WTC11 (cell line): ENCODE results near the gene FAM216B. TPM values are rescaled to one million over a fixed set of nuclear protein-coding genes. Genes with fewer than 3 reads are reported as not detected.

Experiments
- ATAC-seq: fragments of 200-7000 bp; cut with Tn5 transposase; 2 replicates; pipeline ENCODE4 v1.10.0; 2021; ENCODE audit warnings: mild to moderate bottlenecking, moderate library complexity
- CTCF ChIA-PET: fragments of 300-600 bp; sonication (Branson Sonifier 250); formaldehyde crosslinking; loops from one replicate; lab custom pipeline; 2021; ENCODE audit warnings: antibody characterized with exemption; lab: Charles Lee
- POLR2A ChIA-PET: fragments of 350-600 bp; sonication (Branson Sonifier 250); formaldehyde crosslinking; loops from one replicate; lab custom pipeline; 2021; ENCODE audit warnings: antibody characterized with exemption; lab: Charles Lee
- DNase-seq: peaks from one replicate; pipeline ENCODE4 v3.0.0; 2021; ENCODE audit warnings: low spot score
- H3K27ac Mint-ChIP-seq: 2 replicates; pipeline ENCODE4 v1.8.0; 2021; ENCODE audit warnings: mixed read lengths
- H3K27me3 Mint-ChIP-seq: 2 replicates; pipeline ENCODE4 v1.8.0; 2021; ENCODE audit warnings: low read depth, mild to moderate bottlenecking, moderate library complexity, mixed read lengths
- H3K36me3 Mint-ChIP-seq: 2 replicates; pipeline ENCODE4 v1.8.0; 2021; ENCODE audit warnings: mixed read lengths
- H3K4me1 Mint-ChIP-seq: 2 replicates; pipeline ENCODE4 v1.8.0; 2022; ENCODE audit warnings: mixed read lengths
- H3K4me3 Mint-ChIP-seq: 2 replicates; pipeline ENCODE4 v1.8.0; 2021; ENCODE audit warnings: mild to moderate bottlenecking, moderate library complexity, mixed read lengths
- H3K9me3 Mint-ChIP-seq: 2 replicates; pipeline ENCODE4 v1.8.0; 2021; ENCODE audit warnings: mixed read lengths
- FOXJ3 ChIP-seq: sonication (generic); formaldehyde crosslinking; IDR thresholded peaks from 2 replicates; pipeline ENCODE4 v1.9.0; 2021; ENCODE audit warnings: missing genetic modification reagents, mild to moderate bottlenecking, borderline replicate concordance
- GTF2I ChIP-seq: fragments of 250-450 bp; sonication (Bioruptor Pico); conservative IDR thresholded peaks from 2 replicates; pipeline ENCODE4 v1.4.0; 2021; ENCODE audit warnings: mild to moderate bottlenecking
- IRF1 ChIP-seq: sonication (generic); formaldehyde crosslinking; IDR thresholded peaks from 2 replicates; pipeline ENCODE4 v1.8.0; 2023; ENCODE audit warnings: missing genetic modification reagents
- IRF2 ChIP-seq: sonication (generic); formaldehyde crosslinking; IDR thresholded peaks from 2 replicates; pipeline ENCODE4 v1.8.0; 2022; ENCODE audit warnings: low read depth, missing genetic modification reagents, borderline replicate concordance
- JUN ChIP-seq: sonication (generic); formaldehyde crosslinking; IDR thresholded peaks from 2 replicates; pipeline ENCODE4 v1.8.0; 2023; ENCODE audit warnings: mild to moderate bottlenecking, missing genetic modification reagents
- KAT7 ChIP-seq: sonication (generic); formaldehyde crosslinking; IDR thresholded peaks from 2 replicates; pipeline ENCODE4 v1.8.1; 2023; ENCODE audit warnings: missing genetic modification reagents, mild to moderate bottlenecking, borderline replicate concordance
- MXD4 ChIP-seq: fragments of 250-450 bp; sonication (Bioruptor Pico); IDR thresholded peaks from 2 replicates; pipeline ENCODE4 v1.8.0; 2021; ENCODE audit warnings: mild to moderate bottlenecking, moderate library complexity, borderline replicate concordance
- NFATC4 ChIP-seq: fragments of 250-450 bp; sonication (Bioruptor Pico); IDR thresholded peaks from 2 replicates; pipeline ENCODE4 v1.9.0; 2021; ENCODE audit warnings: mild to moderate bottlenecking
- NFE2L1 ChIP-seq: sonication (generic); formaldehyde crosslinking; IDR thresholded peaks from 2 replicates; pipeline ENCODE4 v1.8.1; 2023; ENCODE audit warnings: missing genetic modification reagents
- SOX15 ChIP-seq: fragments of 250-450 bp; sonication (Bioruptor Pico); IDR thresholded peaks from 2 replicates; pipeline ENCODE4 v1.9.0; 2021; ENCODE audit warnings: mild to moderate bottlenecking
- TCF7 ChIP-seq: sonication (generic); formaldehyde crosslinking; IDR thresholded peaks from 2 replicates; pipeline ENCODE4 v1.8.0; 2022; ENCODE audit warnings: mild to moderate bottlenecking, low read depth, missing genetic modification reagents, moderate library complexity
- ZNF263 ChIP-seq: sonication (generic); formaldehyde crosslinking; IDR thresholded peaks from 2 replicates; pipeline ENCODE4 v1.8.1; 2022; ENCODE audit warnings: low read depth, mild to moderate bottlenecking, moderate library complexity, missing genetic modification reagents
- ZNF317 ChIP-seq: sonication (generic); formaldehyde crosslinking; IDR thresholded peaks from 2 replicates; pipeline ENCODE4 v1.8.1; 2023; ENCODE audit warnings: low read depth, mild to moderate bottlenecking, moderate library complexity, missing genetic modification reagents, borderline replicate concordance
- ZNF416 ChIP-seq: fragments of 250-450 bp; sonication (Bioruptor Pico); IDR thresholded peaks from 2 replicates; pipeline ENCODE4 v1.9.0; 2021; ENCODE audit warnings: mild to moderate bottlenecking, inconsistent platforms
- ZNF671 ChIP-seq: fragments of 250-450 bp; sonication (Bioruptor Pico); IDR thresholded peaks from 2 replicates; pipeline ENCODE4 v1.8.0; 2021; ENCODE audit warnings: mild to moderate bottlenecking
- total RNA-seq: library from RNA; stranded (reverse); gene quantifications from 3 replicates; pipeline ENCODE4 v1.2.3, GENCODE V29; 2021
- TF ChIP-seq, protein P1 (sequence below): sonication (generic); formaldehyde crosslinking; IDR thresholded peaks from 2 replicates; pipeline ENCODE4 v1.8.1; 2022; ENCODE audit warnings: missing genetic modification reagents, borderline replicate concordance
- TF ChIP-seq, protein P2 (sequence below): fragments of 250-450 bp; sonication (Bioruptor Pico); IDR thresholded peaks from 2 replicates; pipeline ENCODE4 v1.8.0; 2021; ENCODE audit warnings: mild to moderate bottlenecking
- TF ChIP-seq, protein P3 (sequence below): sonication (generic); formaldehyde crosslinking; IDR thresholded peaks from 2 replicates; pipeline ENCODE4 v1.8.1; 2023; ENCODE audit warnings: mild to moderate bottlenecking, missing genetic modification reagents, borderline replicate concordance
- TF ChIP-seq, protein P4 (sequence below): sonication (generic); formaldehyde crosslinking; IDR thresholded peaks from 2 replicates; pipeline ENCODE4 v1.8.0; 2022; ENCODE audit warnings: mild to moderate bottlenecking, missing genetic modification reagents
- TF ChIP-seq, protein P5 (sequence below): sonication (generic); formaldehyde crosslinking; IDR thresholded peaks from 2 replicates; pipeline ENCODE4 v1.8.0; 2022; ENCODE audit warnings: missing genetic modification reagents
- TF ChIP-seq, protein P6 (sequence below): fragments of 250-450 bp; sonication (Bioruptor Pico); IDR thresholded peaks from 2 replicates; pipeline ENCODE4 v1.9.0; 2021; ENCODE audit warnings: moderate library complexity, mild to moderate bottlenecking, inconsistent platforms, borderline replicate concordance

FAM216B gene
- total RNA-seq, 1 experiment from 2014 or later: not detected

- Mint-ChIP-seq H3K9me3 (no peaks in the 10 kb centered on the region), H3K36me3 (no peaks in the 10 kb centered on the region), H3K27ac (no peak overlapping the region), H3K4me1 (peaks cover 11% of the 10 kb centered on the region), H3K27me3 (peaks cover 2% of the 10 kb centered on the region; the same call in 1 of the 2 replicates), H3K4me3 (no peak overlapping the region)
- no peak for DNase-seq
- POLR2A ChIA-PET: no interaction called here
- CTCF ChIA-PET: no interaction called here
- TF ChIP-seq IRF1 (no peak), TCF7 (no peak), JUN (no peak), ZNF317 (CRISPR knock-in tag) (no peak), SOX15 (CRISPR knock-in tag) (no peak), ZNF671 (CRISPR knock-in tag) (no peak), ZNF263 (CRISPR knock-in tag) (no peak), MXD4 (CRISPR knock-in tag) (no peak), KAT7 (CRISPR knock-in tag) (no peak), ZNF416 (CRISPR knock-in tag) (no peak), NFE2L1 (CRISPR knock-in tag) (no peak)
- TF ChIP-seq, protein P1, sequence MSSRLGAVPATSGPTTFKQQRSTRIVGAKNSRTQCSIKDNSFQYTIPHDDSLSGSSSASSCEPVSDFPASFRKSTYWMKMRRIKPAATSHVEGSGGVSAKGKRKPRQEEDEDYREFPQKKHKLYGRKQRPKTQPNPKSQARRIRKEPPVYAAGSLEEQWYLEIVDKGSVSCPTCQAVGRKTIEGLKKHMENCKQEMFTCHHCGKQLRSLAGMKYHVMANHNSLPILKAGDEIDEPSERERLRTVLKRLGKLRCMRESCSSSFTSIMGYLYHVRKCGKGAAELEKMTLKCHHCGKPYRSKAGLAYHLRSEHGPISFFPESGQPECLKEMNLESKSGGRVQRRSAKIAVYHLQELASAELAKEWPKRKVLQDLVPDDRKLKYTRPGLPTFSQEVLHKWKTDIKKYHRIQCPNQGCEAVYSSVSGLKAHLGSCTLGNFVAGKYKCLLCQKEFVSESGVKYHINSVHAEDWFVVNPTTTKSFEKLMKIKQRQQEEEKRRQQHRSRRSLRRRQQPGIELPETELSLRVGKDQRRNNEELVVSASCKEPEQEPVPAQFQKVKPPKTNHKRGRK (CRISPR knock-in tag): no peak
- TF ChIP-seq, protein P2, sequence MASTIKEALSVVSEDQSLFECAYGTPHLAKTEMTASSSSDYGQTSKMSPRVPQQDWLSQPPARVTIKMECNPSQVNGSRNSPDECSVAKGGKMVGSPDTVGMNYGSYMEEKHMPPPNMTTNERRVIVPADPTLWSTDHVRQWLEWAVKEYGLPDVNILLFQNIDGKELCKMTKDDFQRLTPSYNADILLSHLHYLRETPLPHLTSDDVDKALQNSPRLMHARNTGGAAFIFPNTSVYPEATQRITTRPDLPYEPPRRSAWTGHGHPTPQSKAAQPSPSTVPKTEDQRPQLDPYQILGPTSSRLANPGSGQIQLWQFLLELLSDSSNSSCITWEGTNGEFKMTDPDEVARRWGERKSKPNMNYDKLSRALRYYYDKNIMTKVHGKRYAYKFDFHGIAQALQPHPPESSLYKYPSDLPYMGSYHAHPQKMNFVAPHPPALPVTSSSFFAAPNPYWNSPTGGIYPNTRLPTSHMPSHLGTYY (CRISPR knock-in tag): no peak
- TF ChIP-seq, protein P3, sequence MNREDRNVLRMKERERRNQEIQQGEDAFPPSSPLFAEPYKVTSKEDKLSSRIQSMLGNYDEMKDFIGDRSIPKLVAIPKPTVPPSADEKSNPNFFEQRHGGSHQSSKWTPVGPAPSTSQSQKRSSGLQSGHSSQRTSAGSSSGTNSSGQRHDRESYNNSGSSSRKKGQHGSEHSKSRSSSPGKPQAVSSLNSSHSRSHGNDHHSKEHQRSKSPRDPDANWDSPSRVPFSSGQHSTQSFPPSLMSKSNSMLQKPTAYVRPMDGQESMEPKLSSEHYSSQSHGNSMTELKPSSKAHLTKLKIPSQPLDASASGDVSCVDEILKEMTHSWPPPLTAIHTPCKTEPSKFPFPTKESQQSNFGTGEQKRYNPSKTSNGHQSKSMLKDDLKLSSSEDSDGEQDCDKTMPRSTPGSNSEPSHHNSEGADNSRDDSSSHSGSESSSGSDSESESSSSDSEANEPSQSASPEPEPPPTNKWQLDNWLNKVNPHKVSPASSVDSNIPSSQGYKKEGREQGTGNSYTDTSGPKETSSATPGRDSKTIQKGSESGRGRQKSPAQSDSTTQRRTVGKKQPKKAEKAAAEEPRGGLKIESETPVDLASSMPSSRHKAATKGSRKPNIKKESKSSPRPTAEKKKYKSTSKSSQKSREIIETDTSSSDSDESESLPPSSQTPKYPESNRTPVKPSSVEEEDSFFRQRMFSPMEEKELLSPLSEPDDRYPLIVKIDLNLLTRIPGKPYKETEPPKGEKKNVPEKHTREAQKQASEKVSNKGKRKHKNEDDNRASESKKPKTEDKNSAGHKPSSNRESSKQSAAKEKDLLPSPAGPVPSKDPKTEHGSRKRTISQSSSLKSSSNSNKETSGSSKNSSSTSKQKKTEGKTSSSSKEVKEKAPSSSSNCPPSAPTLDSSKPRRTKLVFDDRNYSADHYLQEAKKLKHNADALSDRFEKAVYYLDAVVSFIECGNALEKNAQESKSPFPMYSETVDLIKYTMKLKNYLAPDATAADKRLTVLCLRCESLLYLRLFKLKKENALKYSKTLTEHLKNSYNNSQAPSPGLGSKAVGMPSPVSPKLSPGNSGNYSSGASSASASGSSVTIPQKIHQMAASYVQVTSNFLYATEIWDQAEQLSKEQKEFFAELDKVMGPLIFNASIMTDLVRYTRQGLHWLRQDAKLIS (CRISPR knock-in tag): no peak
- no peak for ATAC-seq
These were observed 30.6 kb upstream of the FAM216B start for GRCh38 chr13:42750794-42751193.

DNA sequence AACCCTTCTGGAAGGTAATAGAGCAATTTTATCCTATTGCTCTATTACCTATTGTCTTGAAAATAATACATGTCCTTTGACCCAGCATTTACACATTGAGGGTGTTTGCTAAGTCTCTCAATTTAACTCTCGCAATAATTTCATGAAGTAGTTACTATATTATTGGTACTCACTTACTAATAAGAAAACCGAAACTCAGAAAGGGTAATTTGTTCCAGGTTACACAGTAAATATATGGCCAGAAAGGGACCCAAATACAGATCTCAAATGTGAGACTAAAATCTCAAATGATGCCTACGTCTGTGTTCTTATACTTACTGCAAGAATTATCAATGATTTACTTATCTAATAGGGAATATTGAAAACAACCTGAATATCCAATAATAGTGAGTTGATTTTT, 29.7 kb upstream of the FAM216B start:
- no peak overlapping the region for H3K27ac Mint-ChIP-seq
- H3K4me1 Mint-ChIP-seq: peaks cover 11% of the 10 kb centered on the region
- ChIA-PET CTCF (no interaction called here), POLR2A (no interaction called here)
- TF ChIP-seq, protein P4, sequence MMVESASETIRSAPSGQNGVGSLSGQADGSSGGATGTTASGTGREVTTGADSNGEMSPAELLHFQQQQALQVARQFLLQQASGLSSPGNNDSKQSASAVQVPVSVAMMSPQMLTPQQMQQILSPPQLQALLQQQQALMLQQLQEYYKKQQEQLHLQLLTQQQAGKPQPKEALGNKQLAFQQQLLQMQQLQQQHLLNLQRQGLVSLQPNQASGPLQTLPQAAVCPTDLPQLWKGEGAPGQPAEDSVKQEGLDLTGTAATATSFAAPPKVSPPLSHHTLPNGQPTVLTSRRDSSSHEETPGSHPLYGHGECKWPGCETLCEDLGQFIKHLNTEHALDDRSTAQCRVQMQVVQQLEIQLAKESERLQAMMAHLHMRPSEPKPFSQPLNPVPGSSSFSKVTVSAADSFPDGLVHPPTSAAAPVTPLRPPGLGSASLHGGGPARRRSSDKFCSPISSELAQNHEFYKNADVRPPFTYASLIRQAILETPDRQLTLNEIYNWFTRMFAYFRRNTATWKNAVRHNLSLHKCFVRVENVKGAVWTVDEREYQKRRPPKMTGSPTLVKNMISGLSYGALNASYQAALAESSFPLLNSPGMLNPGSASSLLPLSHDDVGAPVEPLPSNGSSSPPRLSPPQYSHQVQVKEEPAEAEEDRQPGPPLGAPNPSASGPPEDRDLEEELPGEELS: no peak
- TF ChIP-seq IRF2 (CRISPR knock-in tag): no peak
- TF ChIP-seq GTF2I (CRISPR knock-in tag): no peak
- TF ChIP-seq, protein P5, sequence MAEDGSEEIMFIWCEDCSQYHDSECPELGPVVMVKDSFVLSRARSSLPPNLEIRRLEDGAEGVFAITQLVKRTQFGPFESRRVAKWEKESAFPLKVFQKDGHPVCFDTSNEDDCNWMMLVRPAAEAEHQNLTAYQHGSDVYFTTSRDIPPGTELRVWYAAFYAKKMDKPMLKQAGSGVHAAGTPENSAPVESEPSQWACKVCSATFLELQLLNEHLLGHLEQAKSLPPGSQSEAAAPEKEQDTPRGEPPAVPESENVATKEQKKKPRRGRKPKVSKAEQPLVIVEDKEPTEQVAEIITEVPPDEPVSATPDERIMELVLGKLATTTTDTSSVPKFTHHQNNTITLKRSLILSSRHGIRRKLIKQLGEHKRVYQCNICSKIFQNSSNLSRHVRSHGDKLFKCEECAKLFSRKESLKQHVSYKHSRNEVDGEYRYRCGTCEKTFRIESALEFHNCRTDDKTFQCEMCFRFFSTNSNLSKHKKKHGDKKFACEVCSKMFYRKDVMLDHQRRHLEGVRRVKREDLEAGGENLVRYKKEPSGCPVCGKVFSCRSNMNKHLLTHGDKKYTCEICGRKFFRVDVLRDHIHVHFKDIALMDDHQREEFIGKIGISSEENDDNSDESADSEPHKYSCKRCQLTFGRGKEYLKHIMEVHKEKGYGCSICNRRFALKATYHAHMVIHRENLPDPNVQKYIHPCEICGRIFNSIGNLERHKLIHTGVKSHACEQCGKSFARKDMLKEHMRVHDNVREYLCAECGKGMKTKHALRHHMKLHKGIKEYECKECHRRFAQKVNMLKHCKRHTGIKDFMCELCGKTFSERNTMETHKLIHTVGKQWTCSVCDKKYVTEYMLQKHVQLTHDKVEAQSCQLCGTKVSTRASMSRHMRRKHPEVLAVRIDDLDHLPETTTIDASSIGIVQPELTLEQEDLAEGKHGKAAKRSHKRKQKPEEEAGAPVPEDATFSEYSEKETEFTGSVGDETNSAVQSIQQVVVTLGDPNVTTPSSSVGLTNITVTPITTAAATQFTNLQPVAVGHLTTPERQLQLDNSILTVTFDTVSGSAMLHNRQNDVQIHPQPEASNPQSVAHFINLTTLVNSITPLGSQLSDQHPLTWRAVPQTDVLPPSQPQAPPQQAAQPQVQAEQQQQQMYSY: no peak
- TF ChIP-seq, protein P6, sequence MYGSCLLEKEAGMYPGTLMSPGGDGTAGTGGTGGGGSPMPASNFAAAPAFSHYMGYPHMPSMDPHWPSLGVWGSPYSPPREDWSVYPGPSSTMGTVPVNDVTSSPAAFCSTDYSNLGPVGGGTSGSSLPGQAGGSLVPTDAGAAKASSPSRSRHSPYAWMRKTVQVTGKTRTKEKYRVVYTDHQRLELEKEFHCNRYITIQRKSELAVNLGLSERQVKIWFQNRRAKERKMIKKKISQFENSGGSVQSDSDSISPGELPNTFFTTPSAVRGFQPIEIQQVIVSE: no peak
- no peak for TF ChIP-seq TCF7
- TF ChIP-seq FOXJ3 (CRISPR knock-in tag): no peak
- TF ChIP-seq NFATC4 (CRISPR knock-in tag): no peak
- DNase-seq (no peak), ATAC-seq (no peak)
- no peaks in the 10 kb centered on the region for H3K36me3 Mint-ChIP-seq
- peaks cover under 1% of the 10 kb centered on the region; the same call in 1 of the 2 replicates for H3K9me3 Mint-ChIP-seq
- H3K27me3 Mint-ChIP-seq: peaks cover 2% of the 10 kb centered on the region; the same call in 1 of the 2 replicates
- no peak overlapping the region for H3K4me3 Mint-ChIP-seq
